PC-3 (cell line): ENCODE measurements around the gene KDSR. TPM values are rescaled to one million over a fixed set of nuclear protein-coding genes. Genes with fewer than 3 reads are reported as not detected.

Experiments used
- ATAC-seq: fragments of 200-7000 bp; cut with Tn5 transposase; 2 replicates; pipeline ENCODE4 v1.9.1; 2020; ENCODE audit warnings: mild to moderate bottlenecking, moderate library complexity
- BruUV-seq: library from RNA; stranded (reverse); fragments of 400-500 nt; replicated peaks from 2 replicates; lab custom pipeline; 2021; lab: Mats Ljungman, UMichigan
- CTCF ChIA-PET: fragments of 300-600 bp; sonication (Branson Sonifier 250); formaldehyde crosslinking; loops from one replicate; lab custom pipeline; 2022; ENCODE audit warnings: antibody characterized with exemption; lab: Charles Lee
- POLR2A ChIA-PET: fragments of 300-600 bp; sonication (Branson Sonifier 250); formaldehyde crosslinking; loops from one replicate; lab custom pipeline; 2022; ENCODE audit warnings: antibody characterized with exemption; ENCODE audit not compliant: unreplicated experiment; lab: Charles Lee
- DNase-seq: peaks from one replicate; pipeline ENCODE4 v3.0.0-alpha.2; 2015
- H2AFZ ChIP-seq: fragments of 300-600 bp; sonication (generic); 2 replicates; pipeline ENCODE4 v1.6.0; 2016; ENCODE audit warnings: antibody characterized with exemption, low read length
- H3F3A ChIP-seq: fragments of 300-600 bp; sonication (generic); one replicate; pipeline ENCODE4 v1.6.0; 2017; ENCODE audit warnings: antibody characterized with exemption, low read length, control low read depth, mild to moderate bottlenecking; ENCODE audit not compliant: unreplicated experiment
- H3K27ac ChIP-seq: fragments of 300-600 bp; sonication (generic); 2 replicates; pipeline ENCODE4 v1.5.1; 2016; ENCODE audit warnings: mild to moderate bottlenecking, low read length
- H3K27me3 ChIP-seq: fragments of 300-600 bp; sonication (generic); 2 replicates; pipeline ENCODE4 v1.6.1; 2016; ENCODE audit warnings: low read length, mixed read lengths
- H3K36me3 ChIP-seq: fragments of 300-600 bp; sonication (generic); 2 replicates; pipeline ENCODE4 v1.6.1; 2016; ENCODE audit warnings: low read depth, mixed run types, low read length, mixed read lengths
- H3K4me1 ChIP-seq: fragments of 300-600 bp; sonication (generic); 2 replicates; pipeline ENCODE4 v1.5.1; 2016; ENCODE audit warnings: low read length; ENCODE audit not compliant: insufficient read depth
- H3K4me2 ChIP-seq: fragments of 300-600 bp; sonication (generic); 2 replicates; pipeline ENCODE4 v1.6.0; 2016; ENCODE audit warnings: low read length
- H3K4me3 ChIP-seq: fragments of 300-600 bp; sonication (generic); 2 replicates; pipeline ENCODE4 v1.5.1; 2016; ENCODE audit warnings: mild to moderate bottlenecking, low read length, mixed read lengths
- H3K79me2 ChIP-seq: fragments of 300-600 bp; sonication (generic); 2 replicates; pipeline ENCODE4 v1.6.1; 2017; ENCODE audit warnings: low read length, mixed read lengths
- H3K9ac ChIP-seq: fragments of 300-600 bp; sonication (generic); 2 replicates; pipeline ENCODE4 v1.6.0; 2016; ENCODE audit warnings: mild to moderate bottlenecking, low read length
- H3K9me2 ChIP-seq: fragments of 300-600 bp; sonication (generic); replicated peaks from 2 replicates; pipeline ENCODE4 v1.6.1; 2016; ENCODE audit warnings: mixed run types, low read length, mixed read lengths
- H3K9me3 ChIP-seq: fragments of 300-600 bp; sonication (generic); 2 replicates; pipeline ENCODE4 v1.6.1; 2016; ENCODE audit warnings: low read length, mixed read lengths
- H4K20me1 ChIP-seq: fragments of 300-600 bp; sonication (generic); 2 replicates; pipeline ENCODE4 v1.6.1; 2016; ENCODE audit warnings: low read length, mixed read lengths
- CTCF ChIP-seq: fragments of 300-600 bp; sonication (generic); conservative IDR thresholded peaks from 2 replicates; pipeline ENCODE4 v1.5.1; 2017; ENCODE audit warnings: antibody characterized with exemption, low read depth, mild to moderate bottlenecking, low read length
- EZH2 ChIP-seq: fragments of 300-600 bp; sonication (generic); IDR thresholded peaks from one replicate; pipeline ENCODE4 v1.6.1; 2017; ENCODE audit warnings: antibody characterized with exemption, mild to moderate bottlenecking, low read length; ENCODE audit not compliant: unreplicated experiment
- EZH2phosphoT487 ChIP-seq: fragments of 300-600 bp; sonication (generic); IDR thresholded peaks from 2 replicates; pipeline ENCODE4 v1.6.1; 2018; ENCODE audit warnings: mild to moderate bottlenecking, antibody characterized with exemption, low read length, borderline replicate concordance
- intact Hi-C: fragments of 100-400 bp; cut with micrococcal nuclease; formaldehyde crosslinking; loops from 2 replicates; pipeline ENCODE4 v1.9.0; 2023
- total RNA-seq: library from RNA; depleted of rRNA; stranded (reverse); fragments of >200 nt; gene quantifications from 2 replicates; pipeline ENCODE4 v1.2.3, GENCODE V29; 2014

The KDSR gene
- total RNA-seq, 1 experiment from 2014 or later: 16.1 TPM

- Histone ChIP-seq H3K27ac (peak overlapping the region; percentile 52), H4K20me1 (peaks cover 15% of the 10 kb centered on the region; the same call in 1 of the 2 replicates), H3K4me3 (peak overlapping the region; percentile 85), H3K9ac (peak overlapping the region; percentile 88), H2AFZ (peak overlapping the region; percentile 77), H3K4me2 (peak overlapping the region; percentile 92), H3F3A (no peaks in the 10 kb centered on the region), H3K4me1 (peaks cover 6% of the 10 kb centered on the region), H3K27me3 (no peaks in the 10 kb centered on the region), H3K79me2 (peaks cover 35% of the 10 kb centered on the region), H3K9me3 (no peaks in the 10 kb centered on the region), H3K9me2 (no peaks in the 10 kb centered on the region), H3K36me3 (peaks cover 7% of the 10 kb centered on the region; the same call in 1 of the 2 replicates)
- DNase-seq (peak; percentile 83), ATAC-seq (peak; percentile 67)
- TSS peak; percentile 58 for BruUV-seq
- ChIA-PET CTCF (interaction anchor here (0.6 to 0.9 kb wide), 2 partner anchors 76 to 145 kb away, joined by 4 to 5 read pairs; no protein-coding TSS in a partner anchor), POLR2A (interaction anchor here (0.5 to 1.0 kb wide), 7 partner anchors 48 to 604 kb away, joined by 3 to 5 read pairs (median 3); partner anchors contain the start of gene SERPINB5)
- TF ChIP-seq EZH2phosphoT487 (no peak), EZH2 (no peak), CTCF (no peak)
- intact Hi-C loops: loop anchor here (1.0 to 5.0 kb wide), 3 partner anchors 56 to 141 kb away; partner anchors contain the start of gene VPS4B
These were observed 573 bp downstream of the KDSR start for GRCh38 chr18:63366213-63367052.

GRCh38 chr18:63365876-63366212 is 1.2 kb downstream of the KDSR start:
- no peaks in the 10 kb centered on the region for H3K27me3 ChIP-seq
- BruUV-seq: no TSS peak
- H3K9me2 ChIP-seq: no peaks in the 10 kb centered on the region
- TF ChIP-seq EZH2 (no peak), CTCF (no peak), EZH2phosphoT487 (no peak)
- peaks cover 6% of the 10 kb centered on the region for H3K4me1 ChIP-seq
- ChIA-PET POLR2A (interaction anchor here (0.5 to 1.0 kb wide), 6 partner anchors 61 to 605 kb away, joined by 3 to 4 read pairs (median 3); partner anchors contain the start of gene SERPINB5), CTCF (interaction anchor here (0.6 to 1.1 kb wide), 3 partner anchors 74 to 145 kb away, joined by 3 to 4 read pairs (median 3); no protein-coding TSS in a partner anchor)
- ATAC-seq (peak; percentile 5; the same call in 1 of the 2 replicates), DNase-seq (peak; percentile 16)
- H3K9me3 ChIP-seq: no peaks in the 10 kb centered on the region
- no peaks in the 10 kb centered on the region for H3F3A ChIP-seq
- peak overlapping the region; percentile 52; the same call in 1 of the 2 replicates for H3K27ac ChIP-seq
- H2AFZ ChIP-seq: peak overlapping the region; percentile 77; the same call in 1 of the 2 replicates
- H4K20me1 ChIP-seq: peaks cover 15% of the 10 kb centered on the region; the same call in 1 of the 2 replicates
- H3K79me2 ChIP-seq: peaks cover 35% of the 10 kb centered on the region
- intact Hi-C loops: loop anchor here (5.0 kb wide), 2 partner anchors 56 to 141 kb away; partner anchors contain the start of gene VPS4B
- H3K4me2 ChIP-seq: peak overlapping the region; percentile 92
- H3K36me3 ChIP-seq: peaks cover 7% of the 10 kb centered on the region; the same call in 1 of the 2 replicates
- H3K4me3 ChIP-seq: peak overlapping the region; percentile 85
- peak overlapping the region; percentile 88 for H3K9ac ChIP-seq
